ENCODE results near the gene TAS1R1. TPM values are rescaled to one million over a fixed set of nuclear protein-coding genes. Genes with fewer than 3 reads are reported as not detected.
A peak's percentile ranks its signal among the peaks of the same experiment; 100 is the strongest.

TAS1R1 gene
- total and polyA plus RNA-seq, 2 experiments from 2014 or later, result 0.19 TPM; not detected in 1

GRCh38 chr1:6582370-6582769, 27.3 kb downstream of the TAS1R1 start:
- ATAC-seq, result no peak
- no peaks in the 10 kb centered on the region for H3K9me3 Mint-ChIP-seq
- H2AFZ ChIP-seq, result no peak overlapping the region
- no peak overlapping the region for H3K4me3 ChIP-seq
- H3K27ac Mint-ChIP-seq, result no peak overlapping the region
- no peaks in the 10 kb centered on the region for H3K27me3 ChIP-seq (ENCODE audit: insufficient read depth)
- peaks cover 2% of the 10 kb centered on the region; the same call in 1 of the 3 replicates for H3K36me3 Mint-ChIP-seq (ENCODE audit: low read depth)
- H4K20me1 ChIP-seq (replicated peaks; ENCODE audit: insufficient read depth), result peaks cover 5% of the 10 kb centered on the region; the same call in 1 of the 2 replicates
- no peaks in the 10 kb centered on the region for H3K9me2 ChIP-seq (ENCODE audit: insufficient read depth)
- no peak overlapping the region for H3K4me2 ChIP-seq
- peaks cover 10% of the 10 kb centered on the region for H3K27me3 Mint-ChIP-seq (ENCODE audit: insufficient read depth, low read depth, poor library complexity)
- H3K79me2 ChIP-seq (replicated peaks; ENCODE audit: insufficient read depth), result peaks cover 16% of the 10 kb centered on the region
- H3K36me3 ChIP-seq (ENCODE audit: insufficient read depth), result no peaks in the 10 kb centered on the region
- H3K4me1 ChIP-seq (ENCODE audit: insufficient read depth), result peaks cover 13% of the 10 kb centered on the region; the same call in 1 of the 2 replicates
- H3F3A ChIP-seq (replicated peaks; ENCODE audit: low read depth), result no peaks in the 10 kb centered on the region; the same call in 1 of the 2 replicates
- peaks cover 20% of the 10 kb centered on the region for H3K4me1 Mint-ChIP-seq
- peak overlapping the region; percentile 14; the same call in 2 of the 3 replicates for H3K4me3 Mint-ChIP-seq
- TF ChIP-seq ZNF331 (CRISPR knock-in tag; IDR thresholded peaks at IDR 0.05; ENCODE audit: low read depth), result no peak
- no peak for TF ChIP-seq STAT1 (IDR thresholded peaks at IDR 0.05; ENCODE audit: unreplicated experiment)
- no peak for TF ChIP-seq CTCF (conservative IDR thresholded peaks at IDR 0.05; ENCODE audit: low read depth in 2 of 2)
- TF ChIP-seq EZH2 (IDR thresholded peaks at IDR 0.05; ENCODE audit: low read depth, unreplicated experiment), result no peak
- TF ChIP-seq CREB1 (CRISPR knock-in tag; IDR thresholded peaks at IDR 0.05; ENCODE audit: low read depth), result no peak
- TF ChIP-seq ZNF462 (CRISPR knock-in tag; IDR thresholded peaks at IDR 0.05), result no peak
- TF ChIP-seq POLR2AphosphoS5 (IDR thresholded peaks at IDR 0.05; ENCODE audit: low read depth), result no peak
- TF ChIP-seq JUNB (IDR thresholded peaks at IDR 0.05; ENCODE audit: unreplicated experiment), result no peak
- H3K27ac ChIP-seq (ENCODE audit: low read depth), result no peak overlapping the region
- DNase-seq (ENCODE audit: low spot score), result no peak
